H1 (cell line): ENCODE measurements around the gene CFAP97D1. TPM values are rescaled to one million over a fixed set of nuclear protein-coding genes. Genes with fewer than 3 reads are reported as not detected.

ENCODE experiments used
- CTCF ChIA-PET: fragments of 300-600 bp; sonication (Branson Sonifier 250); formaldehyde crosslinking; loops from one replicate; lab custom pipeline; 2021; ENCODE audit not compliant: partially characterized antibody; lab: Charles Lee
- POLR2A ChIA-PET: fragments of 300-600 bp; sonication (Branson Sonifier 250); formaldehyde crosslinking; loops from one replicate; lab custom pipeline; 2021; ENCODE audit warnings: inconsistent platforms; ENCODE audit not compliant: partially characterized antibody; lab: Charles Lee
- DNase-seq, 2 experiments: peaks; one replicate each; pipeline versions ENCODE4 v3.0.0 to v3.0.0-alpha.2; 2010 to 2022; ENCODE audit warnings: low spot score in 2 of 2, low read depth in 1 of 2, mixed read lengths in 1 of 2
- FAIRE-seq: peaks from 2 replicates; lab custom pipeline; 2011; peaks lifted over from hg19 to GRCh38; lab: Jason Lieb, UNC
- H2AFZ ChIP-seq: 2 replicates; pipeline ENCODE4 v1.8.1; 2012; ENCODE audit warnings: low read length, inconsistent platforms
- H2AK5ac ChIP-seq: 2 replicates; pipeline ENCODE4 v1.6.1; 2013; ENCODE audit warnings: low read depth, low read length
- H2BK120ac ChIP-seq: replicated peaks from 2 replicates; pipeline ENCODE3; 2013; ENCODE audit warnings: low read depth, low read length, inconsistent platforms
- H2BK12ac ChIP-seq: 2 replicates; pipeline ENCODE4 v1.6.1; 2013; ENCODE audit warnings: low read depth, low read length
- H2BK15ac ChIP-seq: 2 replicates; pipeline ENCODE4 v1.6.1; 2013; ENCODE audit warnings: low read length
- H2BK20ac ChIP-seq: 2 replicates; pipeline ENCODE4 v1.6.1; 2013; ENCODE audit warnings: low read length
- H2BK5ac ChIP-seq: 2 replicates; pipeline ENCODE4 v1.6.1; 2013; ENCODE audit warnings: low read depth, low read length
- H3K14ac ChIP-seq: 2 replicates; pipeline ENCODE4 v1.6.1; 2013; ENCODE audit warnings: inconsistent platforms; ENCODE audit not compliant: insufficient read length
- H3K18ac ChIP-seq: 2 replicates; pipeline ENCODE4 v1.6.1; 2013; ENCODE audit warnings: low read length; ENCODE audit errors: extremely low read depth
- H3K23ac ChIP-seq: 2 replicates; pipeline ENCODE4 v1.6.1; 2013; ENCODE audit warnings: inconsistent platforms; ENCODE audit not compliant: insufficient read length
- H3K23me2 ChIP-seq: 2 replicates; pipeline ENCODE4 v1.6.1; 2013; ENCODE audit warnings: low read depth, low read length
- H3K27ac ChIP-seq: 2 replicates; pipeline ENCODE4 v1.6.1; 2011; ENCODE audit warnings: low read depth, low read length, inconsistent platforms
- H3K27me3 ChIP-seq, 4 experiments: replicated peaks in 1 of 4; 1 replicate in 1 of 4; 2 replicates in 3 of 4; pipeline versions ENCODE4 v1.6.1 to v1.8.1; 2011 to 2013; ENCODE audit warnings: low read length in 3 of 4, mild to moderate bottlenecking in 3 of 4, inconsistent platforms in 2 of 4, mixed read lengths in 2 of 4, moderate library complexity in 1 of 4; ENCODE audit not compliant: control insufficient read depth in 3 of 4, insufficient read depth in 3 of 4; ENCODE audit errors: extremely low read depth in 1 of 4
- H3K36me3 ChIP-seq, 4 experiments: 2 replicates each; pipeline versions ENCODE4 v1.6.1 to v1.8.1; 2011 to 2013; ENCODE audit warnings: mild to moderate bottlenecking in 4 of 4, low read length in 3 of 4, moderate library complexity in 2 of 4, control low read depth in 1 of 4, inconsistent platforms in 1 of 4; ENCODE audit not compliant: insufficient read depth in 4 of 4, control insufficient read depth in 2 of 4
- H3K4ac ChIP-seq: replicated peaks from 2 replicates; pipeline ENCODE3; 2013; ENCODE audit warnings: low read length, low read depth, mixed read lengths, inconsistent platforms; ENCODE audit not compliant: insufficient read length
- H3K4me1 ChIP-seq, 4 experiments: replicated peaks in 1 of 4; 1 replicate in 1 of 4; 2 replicates in 3 of 4; pipeline versions ENCODE4 v1.6.1 to v1.8.1; 2011 to 2013; ENCODE audit warnings: low read length in 3 of 4, inconsistent platforms in 2 of 4, mixed read lengths in 1 of 4; ENCODE audit not compliant: insufficient read depth in 4 of 4, control insufficient read depth in 3 of 4
- H3K4me2 ChIP-seq, 2 experiments: 2 replicates each; pipeline versions ENCODE4 v1.6.1 to v1.8.1; 2011 to 2013; ENCODE audit warnings: low read depth in 2 of 2, low read length in 2 of 2, control low read depth in 1 of 2, inconsistent platforms in 1 of 2, mild to moderate bottlenecking in 1 of 2; ENCODE audit not compliant: insufficient read depth in 1 of 2
- H3K4me3 ChIP-seq, 4 experiments: fragments of 200-600, 300-600 bp in 1 of 4; sonication (generic), shearing (Covaris generic), sonication (Bioruptor Twin) in 1 of 4; 2 replicates each; pipeline versions ENCODE4 v1.5.1 to v1.8.1; 2011 to 2016; ENCODE audit warnings: low read length in 4 of 4, low read depth in 3 of 4, control low read depth in 2 of 4, inconsistent platforms in 2 of 4, mild to moderate bottlenecking in 2 of 4, mixed read lengths in 1 of 4, moderate library complexity in 1 of 4; ENCODE audit not compliant: insufficient read depth in 2 of 4; ENCODE audit errors: extremely low read depth in 1 of 4
- H3K56ac ChIP-seq: replicated peaks from 2 replicates; pipeline ENCODE3; 2013; ENCODE audit warnings: low read depth, mild to moderate bottlenecking, mixed read lengths, low read length, inconsistent platforms; ENCODE audit not compliant: insufficient read length
- H3K79me1 ChIP-seq: 2 replicates; pipeline ENCODE4 v1.6.1; 2013; ENCODE audit warnings: low read depth, low read length, control low read depth
- H3K79me2 ChIP-seq, 2 experiments: 2 replicates each; pipeline versions ENCODE4 v1.6.1 to v1.8.1; 2012 to 2013; ENCODE audit warnings: low read length in 2 of 2, mild to moderate bottlenecking in 2 of 2, inconsistent platforms in 1 of 2; ENCODE audit not compliant: insufficient read depth in 2 of 2, control insufficient read depth in 1 of 2
- H3K9ac ChIP-seq, 4 experiments: replicated peaks in 1 of 4; 1 replicate in 1 of 4; 2 replicates in 3 of 4; pipeline versions ENCODE4 v1.6.1 to v1.8.1; 2011 to 2013; ENCODE audit warnings: low read depth in 3 of 4, low read length in 3 of 4, control low read depth in 2 of 4, mild to moderate bottlenecking in 2 of 4, moderate library complexity in 2 of 4, inconsistent platforms in 1 of 4; ENCODE audit errors: extremely low read depth in 1 of 4
- H3K9me3 ChIP-seq, 2 experiments: 2 replicates each; pipeline versions ENCODE4 v1.6.1 to v1.8.1; 2012 to 2013; ENCODE audit warnings: mild to moderate bottlenecking in 2 of 2, moderate library complexity in 2 of 2, control low read depth in 1 of 2, inconsistent platforms in 1 of 2, low read depth in 1 of 2, low read length in 1 of 2, mixed read lengths in 1 of 2; ENCODE audit not compliant: insufficient read depth in 2 of 2
- H4K20me1 ChIP-seq, 2 experiments: replicated peaks in 1 of 2; 2 replicates each; pipeline versions ENCODE3 to v1.8.1; 2011 to 2013; ENCODE audit warnings: inconsistent platforms in 2 of 2, low read length in 2 of 2, mild to moderate bottlenecking in 1 of 2; ENCODE audit not compliant: insufficient read depth in 2 of 2, control insufficient read depth in 1 of 2
- H4K5ac ChIP-seq: 2 replicates; pipeline ENCODE4 v1.6.1; 2013; ENCODE audit warnings: low read length, low read depth, mixed read lengths, inconsistent platforms; ENCODE audit not compliant: insufficient read length
- H4K8ac ChIP-seq: 2 replicates; pipeline ENCODE4 v1.8.0; 2013; ENCODE audit warnings: mild to moderate bottlenecking, moderate library complexity, low read length, inconsistent platforms; ENCODE audit not compliant: insufficient read depth; ENCODE audit errors: extremely low read depth
- H4K91ac ChIP-seq: replicated peaks from 2 replicates; pipeline ENCODE3; 2013; ENCODE audit warnings: low read length, mixed read lengths, inconsistent platforms; ENCODE audit not compliant: insufficient read length
- BCL11A ChIP-seq, 2 experiments: IDR thresholded peaks; one replicate each; pipeline ENCODE4 v1.6.1; 2011; ENCODE audit warnings: low read depth in 2 of 2, low read length in 2 of 2, mild to moderate bottlenecking in 2 of 2
- CHD1 ChIP-seq: IDR thresholded peaks from 2 replicates; pipeline ENCODE4 v1.6.1; 2012; ENCODE audit warnings: low read depth, low read length, improper control_type of control experiment
- SRF ChIP-seq: IDR thresholded peaks from 2 replicates; pipeline ENCODE4 v1.6.1; 2011; ENCODE audit warnings: mild to moderate bottlenecking, low read depth, low read length, moderate library complexity
- TCF12 ChIP-seq: IDR thresholded peaks from 2 replicates; pipeline ENCODE4 v1.6.1; 2011; ENCODE audit warnings: low read depth, mild to moderate bottlenecking, low read length
- WGBS, 2 experiments: shearing (Covaris generic) in 1 of 2; methylation state at CpG; one replicate each; pipeline versions ENCODE4 v1.1.6 to v1.1.7; 2013 to 2015; ENCODE audit warnings: low lambda C conversion rate in 2 of 2, mixed read lengths in 2 of 2, inconsistent platforms in 1 of 2, low coverage in 1 of 2, missing lambda C conversion rate in 1 of 2; ENCODE audit not compliant: insufficient replicate concordance in 2 of 2, insufficient coverage in 1 of 2, insufficient read length in 1 of 2; ENCODE audit errors: extremely low coverage in 1 of 2, missing lambda C conversion rate in 1 of 2; 5-methylcytosine and 5-hydroxymethylcytosine counted together
- polyA plus RNA-seq, 7 experiments: library from polyadenylated mRNA; depleted of rRNA in 3 of 7; stranded (reverse) in 5 of 7; unstranded in 2 of 7; fragments of >200 nt in 5 of 7; fragments of 200-250 nt in 2 of 7; gene quantifications; 1 replicate in 5 of 7; 2 replicates in 1 of 7; 4 replicates in 1 of 7; pipeline versions ENCODE4 v1.2.1 to v1.2.3, GENCODE V29; 2011 to 2013; ENCODE audit warnings: missing spikeins in 2 of 7, mixed read lengths in 2 of 7
- total RNA-seq: library from RNA; stranded (reverse); fragmentation: NEBNext Ultra II Directional; extraction: Animal tissue kit (Norgen Biotek cat#: 25700); gene quantifications from 2 replicates; pipeline ENCODE4 v1.2.1, GENCODE V29; 2021

Gene CFAP97D1
- total and polyA plus RNA-seq, 2 of the 8 experiments (the other 6 are each of a cell fraction or from before 2014, with no cell fraction given): 0.02 to 0.07 TPM

DNA sequence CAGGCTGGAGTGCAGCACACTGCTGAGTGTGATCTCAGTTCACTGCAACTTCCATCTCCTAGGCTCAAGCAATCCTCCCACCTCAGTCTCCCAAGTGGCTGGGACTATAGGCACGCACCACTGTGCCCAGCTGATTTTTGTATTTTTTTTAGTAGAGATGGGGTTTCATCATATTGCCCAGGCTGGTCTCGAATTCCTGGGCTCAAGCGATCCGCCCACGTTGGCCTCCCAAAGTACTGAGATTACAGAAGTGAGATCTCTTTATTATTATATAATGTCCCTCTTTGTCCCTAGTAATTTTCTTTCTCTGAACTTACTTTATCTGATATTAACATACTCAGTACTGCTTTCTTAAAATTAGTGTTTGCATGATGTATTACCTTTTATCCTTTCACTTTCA lies 8.3 kb downstream of the CFAP97D1 start:
- Histone ChIP-seq H3K4me1 (no peaks in the 10 kb centered on the region; a peak in 1 of 7 replicates), H3K9ac (no peak overlapping the region), H4K91ac (no peak overlapping the region), H3K14ac (no peak overlapping the region), H4K20me1 (no peaks in the 10 kb centered on the region), H3K9me3 (no peaks in the 10 kb centered on the region), H2AK5ac (no peak overlapping the region), H3K18ac (no peak overlapping the region), H2BK120ac (no peak overlapping the region), H2BK12ac (no peak overlapping the region), H3K23me2 (no peaks in the 10 kb centered on the region), H3K56ac (no peak overlapping the region), H3K4me2 (no peak overlapping the region), H2BK20ac (no peak overlapping the region), H2BK15ac (no peak overlapping the region), H3K23ac (no peak overlapping the region), H3K79me2 (no peaks in the 10 kb centered on the region), H4K5ac (no peak overlapping the region), H3K4me3 (no peak overlapping the region), H2BK5ac (no peak overlapping the region), H3K79me1 (no peaks in the 10 kb centered on the region), H2AFZ (no peak overlapping the region), H3K27me3 (no peaks in the 10 kb centered on the region), H4K8ac (no peak overlapping the region), H3K36me3 (no peaks in the 10 kb centered on the region), H3K4ac (no peak overlapping the region), H3K27ac (no peak overlapping the region)
- TF ChIP-seq SRF (no peak), CHD1 (no peak), BCL11A (IDR thresholded peaks at IDR 0.05; ENCODE audit: low read depth in 2 of 2, low read length in 2 of 2) (no peak), TCF12 (no peak)
- CTCF ChIA-PET: interaction anchor here (0.7 to 1.3 kb wide), 6 partner anchors 69 to 253 kb away, joined by 3 to 5 read pairs (median 4); no protein-coding TSS in a partner anchor
- POLR2A ChIA-PET: interaction anchor here (0.7 kb wide), 1 partner anchor 140 kb away, joined by 3 read pairs; no protein-coding TSS in a partner anchor
- WGBS, 2 experiments: 89% methylated on average over 5 of the region's 5 CpGs; no CpG with 5 or more reads in 1 of the 2 experiments
- FAIRE-seq (no peak), DNase-seq (no peak)
